OCI-LY1 (cell line): ENCODE data around the gene NDUFS7.

Source experiments
- H2AFZ ChIP-seq: fragments of 200-600 bp; sonication (generic), shearing (Covaris generic); 2 replicates; pipeline ENCODE4 v1.6.0; 2014; ENCODE audit warnings: antibody characterized with exemption, mild to moderate bottlenecking, low read length
- H3F3A ChIP-seq: fragments of 200-600 bp; sonication (generic), shearing (Covaris generic); 2 replicates; pipeline ENCODE4 v1.6.0; 2014; ENCODE audit warnings: mild to moderate bottlenecking, antibody characterized with exemption, low read length, moderate library complexity; ENCODE audit not compliant: insufficient read depth
- H3K27ac ChIP-seq: fragments of 200-600 bp; sonication (generic); 2 replicates; pipeline ENCODE4 v1.5.1; 2014; ENCODE audit warnings: low read length, mixed run types, mild to moderate bottlenecking, low read depth; ENCODE audit not compliant: poor library complexity, severe bottlenecking
- H3K27me3 ChIP-seq: fragments of 200-600 bp; sonication (generic); 2 replicates; pipeline ENCODE4 v1.6.0; 2014; ENCODE audit warnings: antibody characterized with exemption, mild to moderate bottlenecking, low read length, moderate library complexity; ENCODE audit not compliant: insufficient read depth
- H3K36me3 ChIP-seq: fragments of 200-600 bp; sonication (generic); 2 replicates; pipeline ENCODE4 v1.6.1; 2014; ENCODE audit warnings: mild to moderate bottlenecking, antibody characterized with exemption, low read length, moderate library complexity, mixed read lengths; ENCODE audit not compliant: insufficient read depth
- H3K4me1 ChIP-seq: fragments of 200-600 bp; sonication (generic); 2 replicates; pipeline ENCODE4 v1.5.1; 2014; ENCODE audit warnings: mild to moderate bottlenecking, low read length, moderate library complexity; ENCODE audit not compliant: insufficient read depth, severe bottlenecking
- H3K4me2 ChIP-seq: fragments of 200-600 bp; sonication (generic), shearing (Covaris generic); 2 replicates; pipeline ENCODE4 v1.6.1; 2014; ENCODE audit warnings: low read length
- H3K4me3 ChIP-seq: fragments of 200-600 bp; sonication (generic); 2 replicates; pipeline ENCODE4 v1.5.1; 2014; ENCODE audit warnings: low read length, low read depth, mild to moderate bottlenecking, mixed read lengths; ENCODE audit not compliant: poor library complexity, severe bottlenecking
- H3K79me2 ChIP-seq: fragments of 200-600 bp; shearing (Covaris generic); 2 replicates; pipeline ENCODE4 v1.6.1; 2016; ENCODE audit warnings: mixed run types, low read length, mixed read lengths; ENCODE audit not compliant: insufficient read depth
- H3K9ac ChIP-seq: fragments of 200-600 bp; sonication (generic), shearing (Covaris generic); 2 replicates; pipeline ENCODE4 v1.6.1; 2014; ENCODE audit warnings: mild to moderate bottlenecking, low read length, mixed read lengths
- H3K9me2 ChIP-seq: fragments of 200-600 bp; sonication (generic), shearing (Covaris generic); 2 replicates; pipeline ENCODE4 v1.6.1; 2014; ENCODE audit warnings: low read depth, mild to moderate bottlenecking, low read length, mixed read lengths
- H3K9me3 ChIP-seq: fragments of 200-600 bp; shearing (Covaris generic); 2 replicates; pipeline ENCODE4 v1.6.1; 2014; ENCODE audit warnings: low read length, mixed read lengths
- H4K20me1 ChIP-seq: fragments of 200-600 bp; sonication (generic), shearing (Covaris generic); 2 replicates; pipeline ENCODE4 v1.6.0; 2016; ENCODE audit warnings: mild to moderate bottlenecking, low read length; ENCODE audit not compliant: insufficient read depth
- EZH2 ChIP-seq: fragments of 200-600 bp; sonication (generic), shearing (Covaris generic); IDR thresholded peaks from 2 replicates; pipeline ENCODE4 v1.8.0; 2017; ENCODE audit warnings: borderline replicate concordance, mixed run types, mild to moderate bottlenecking, antibody characterized with exemption, low read length, moderate library complexity, mixed read lengths
- TF ChIP-seq, protein P1 (sequence below): fragments of 200-600 bp; sonication (generic), shearing (Covaris generic); IDR thresholded peaks from 2 replicates; pipeline ENCODE4 v1.5.1; 2017; ENCODE audit warnings: mild to moderate bottlenecking, antibody characterized with exemption, low read length, moderate library complexity, mixed read lengths

Gene NDUFS7

GRCh38 chr19:1417145-1417544, 33.4 kb downstream of the NDUFS7 start:
- Histone ChIP-seq H4K20me1 (no peaks in the 10 kb centered on the region), H3K9ac (no peak overlapping the region), H3K27me3 (no peaks in the 10 kb centered on the region), H3K9me3 (no peaks in the 10 kb centered on the region), H3K36me3 (peaks cover 82% of the 10 kb centered on the region), H3K4me1 (peaks cover 8% of the 10 kb centered on the region), H3K4me2 (no peak overlapping the region), H2AFZ (no peak overlapping the region), H3K27ac (no peak overlapping the region), H3K9me2 (no peaks in the 10 kb centered on the region), H3K79me2 (peaks cover 69% of the 10 kb centered on the region), H3F3A (no peaks in the 10 kb centered on the region), H3K4me3 (no peak overlapping the region)
- TF ChIP-seq EZH2: no peak
- TF ChIP-seq, protein P1, sequence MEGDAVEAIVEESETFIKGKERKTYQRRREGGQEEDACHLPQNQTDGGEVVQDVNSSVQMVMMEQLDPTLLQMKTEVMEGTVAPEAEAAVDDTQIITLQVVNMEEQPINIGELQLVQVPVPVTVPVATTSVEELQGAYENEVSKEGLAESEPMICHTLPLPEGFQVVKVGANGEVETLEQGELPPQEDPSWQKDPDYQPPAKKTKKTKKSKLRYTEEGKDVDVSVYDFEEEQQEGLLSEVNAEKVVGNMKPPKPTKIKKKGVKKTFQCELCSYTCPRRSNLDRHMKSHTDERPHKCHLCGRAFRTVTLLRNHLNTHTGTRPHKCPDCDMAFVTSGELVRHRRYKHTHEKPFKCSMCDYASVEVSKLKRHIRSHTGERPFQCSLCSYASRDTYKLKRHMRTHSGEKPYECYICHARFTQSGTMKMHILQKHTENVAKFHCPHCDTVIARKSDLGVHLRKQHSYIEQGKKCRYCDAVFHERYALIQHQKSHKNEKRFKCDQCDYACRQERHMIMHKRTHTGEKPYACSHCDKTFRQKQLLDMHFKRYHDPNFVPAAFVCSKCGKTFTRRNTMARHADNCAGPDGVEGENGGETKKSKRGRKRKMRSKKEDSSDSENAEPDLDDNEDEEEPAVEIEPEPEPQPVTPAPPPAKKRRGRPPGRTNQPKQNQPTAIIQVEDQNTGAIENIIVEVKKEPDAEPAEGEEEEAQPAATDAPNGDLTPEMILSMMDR: no peak

- Histone ChIP-seq H3K27me3 (no peaks in the 10 kb centered on the region), H3F3A (no peaks in the 10 kb centered on the region), H3K4me2 (no peak overlapping the region), H2AFZ (no peak overlapping the region), H3K36me3 (peaks cover 82% of the 10 kb centered on the region), H3K79me2 (peaks cover 61% of the 10 kb centered on the region), H3K4me3 (no peak overlapping the region), H3K27ac (no peak overlapping the region), H4K20me1 (no peaks in the 10 kb centered on the region), H3K9me3 (no peaks in the 10 kb centered on the region), H3K9ac (no peak overlapping the region), H3K4me1 (peaks cover 8% of the 10 kb centered on the region), H3K9me2 (no peaks in the 10 kb centered on the region)
- TF ChIP-seq, protein P1: no peak
- TF ChIP-seq EZH2: no peak
Measured at GRCh38 chr19:1417681-1418495, 34.2 kb downstream of the NDUFS7 start.

DNA sequence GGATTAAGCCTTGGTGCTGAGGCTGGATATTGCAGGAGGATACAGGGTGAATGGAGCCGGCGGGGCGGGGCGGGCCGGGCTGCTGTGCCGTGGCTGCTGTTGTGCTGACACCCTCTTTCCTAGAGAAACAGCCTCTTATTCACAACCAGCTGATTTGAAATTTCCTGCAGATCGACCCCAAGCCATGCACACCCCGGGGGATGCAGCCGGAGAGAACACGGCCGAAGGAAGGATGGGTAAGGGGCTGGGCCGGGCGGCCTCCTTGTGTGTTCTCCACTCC, 34.7 kb downstream of the NDUFS7 start:
- no peaks in the 10 kb centered on the region for H3K9me2 ChIP-seq
- H3K27me3 ChIP-seq: no peaks in the 10 kb centered on the region
- no peaks in the 10 kb centered on the region for H4K20me1 ChIP-seq

More for the DNA sequence above, 34.7 kb downstream of the NDUFS7 start:
- H3K9ac ChIP-seq: no peak overlapping the region
- peaks cover 82% of the 10 kb centered on the region for H3K36me3 ChIP-seq
- TF ChIP-seq, protein P1: no peak
- no peaks in the 10 kb centered on the region for H3K9me3 ChIP-seq
- H2AFZ ChIP-seq: no peak overlapping the region
- H3K4me3 ChIP-seq: no peak overlapping the region
- peaks cover 56% of the 10 kb centered on the region for H3K79me2 ChIP-seq
- H3K27ac ChIP-seq: no peak overlapping the region
- H3F3A ChIP-seq: no peaks in the 10 kb centered on the region
- no peak overlapping the region for H3K4me2 ChIP-seq
- H3K4me1 ChIP-seq: peaks cover 8% of the 10 kb centered on the region
